Activated CD4-positive, alpha-beta T cell treated with anti-CD3 and anti-CD28 coated beads, Interleukin-2, Interleukin-6, amounts not matched to agents 100 ng/mL and 50 ng/mL, durations not matched to agents 16 hours and 8 hours (primary cell): ENCODE results near the gene TMEM132E.

Experiments
- DNase-seq: peaks from one replicate; pipeline ENCODE4 v3.0.0-alpha.2; 2020

TMEM132E gene

GRCh38 chr17:34606763-34607162 lies 27.4 kb downstream of the TMEM132E start:
- no peak for DNase-seq

GRCh38 chr17:34607917-34608316 lies 28.5 kb downstream of the TMEM132E start:
- DNase-seq = no peak

- DNase-seq = no peak
These were observed 29.8 kb downstream of the TMEM132E start for GRCh38 chr17:34609210-34609609.

- DNase-seq = no peak
These were observed 30.7 kb downstream of the TMEM132E start for GRCh38 chr17:34610039-34610438.

- no peak for DNase-seq
These were observed 31.1 kb downstream of the TMEM132E start for GRCh38 chr17:34610506-34610905.

DNA sequence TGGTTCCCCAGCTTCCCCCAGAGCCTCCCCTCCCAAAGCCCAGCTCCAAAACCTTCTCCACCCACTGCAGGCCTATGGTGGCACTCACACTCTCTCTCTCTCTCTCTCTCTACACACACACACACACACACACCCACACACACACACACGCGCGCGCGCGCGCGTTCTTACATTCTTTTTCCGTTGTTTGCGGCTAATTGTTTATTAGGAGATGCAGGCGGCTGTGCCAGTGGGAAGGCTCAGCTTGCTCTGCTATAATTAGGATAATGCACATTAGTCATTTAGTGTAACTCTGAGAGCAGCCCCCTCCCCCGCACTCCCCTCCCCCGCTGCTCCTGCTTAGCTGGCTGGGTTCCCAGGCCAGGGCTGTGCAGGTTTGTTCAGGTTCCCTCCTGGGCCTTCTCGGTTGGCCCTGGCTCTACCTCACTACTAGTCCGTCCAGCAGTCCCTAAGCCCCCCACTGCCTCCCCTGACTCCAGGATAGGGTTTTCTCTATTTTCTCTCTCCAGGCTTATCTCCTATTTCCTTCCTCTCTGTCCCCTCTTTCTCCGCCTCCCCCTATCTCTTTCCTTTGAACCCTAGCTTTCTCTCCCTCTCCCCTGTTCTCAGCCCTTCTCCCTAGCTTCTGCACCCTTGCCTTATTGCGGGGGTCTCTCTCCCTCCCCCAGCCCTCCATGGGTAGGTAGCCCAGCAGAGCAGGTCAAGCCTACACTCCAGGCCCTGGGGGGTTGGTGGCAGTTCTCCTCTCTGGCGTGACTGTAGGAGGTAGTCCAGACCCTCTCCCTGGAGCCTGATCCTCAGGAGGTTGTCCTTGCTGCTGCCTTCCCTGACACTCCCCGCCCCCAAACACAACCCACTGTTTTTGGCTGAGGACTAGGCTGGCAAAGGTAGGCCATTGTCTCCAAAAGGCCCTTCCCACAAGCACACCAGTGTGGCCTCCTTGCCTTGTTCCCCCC lies 34.0 kb downstream of the TMEM132E start:
- no peak for DNase-seq

DNA sequence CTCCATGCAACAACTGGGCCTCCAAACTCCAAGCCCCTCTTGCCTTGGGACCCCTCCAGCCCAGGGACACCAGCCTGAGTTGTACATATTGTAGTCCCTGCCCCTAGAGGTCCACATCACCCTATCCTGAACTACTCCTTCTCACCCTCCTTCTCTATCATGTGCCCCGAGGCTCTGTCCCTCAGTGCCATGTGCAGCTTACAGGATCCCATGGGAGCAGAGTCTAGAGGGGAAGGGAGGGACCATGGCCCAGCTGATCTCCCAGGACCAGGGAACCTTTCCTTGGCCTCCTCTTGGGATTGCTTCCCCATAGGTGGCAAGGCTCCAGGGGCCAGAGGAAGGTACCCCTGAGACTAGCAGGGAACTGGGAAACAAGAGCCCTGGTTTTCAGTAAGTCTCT lies 35.3 kb downstream of the TMEM132E start:
- DNase-seq = no peak

DNA sequence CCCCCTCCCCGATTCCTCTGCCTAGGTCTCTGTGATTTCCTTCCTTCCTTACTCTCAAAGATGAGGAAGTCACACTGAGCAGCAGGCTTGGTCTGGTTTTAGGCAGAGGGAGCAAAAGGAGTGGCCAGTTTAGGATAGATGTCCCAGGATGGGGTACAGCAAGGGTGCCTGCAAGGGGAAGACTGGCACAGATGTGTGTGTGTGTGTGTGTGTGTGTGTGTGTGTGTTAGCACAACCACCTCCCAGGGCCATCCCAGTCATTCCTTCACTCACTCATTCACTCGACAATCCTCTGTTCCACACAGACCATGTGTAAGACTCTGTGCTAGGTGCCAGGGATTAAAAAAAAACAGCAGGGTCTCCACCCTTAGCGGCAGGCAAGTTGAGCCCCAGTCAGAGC lies 35.9 kb downstream of the TMEM132E start:
- no peak for DNase-seq

DNA sequence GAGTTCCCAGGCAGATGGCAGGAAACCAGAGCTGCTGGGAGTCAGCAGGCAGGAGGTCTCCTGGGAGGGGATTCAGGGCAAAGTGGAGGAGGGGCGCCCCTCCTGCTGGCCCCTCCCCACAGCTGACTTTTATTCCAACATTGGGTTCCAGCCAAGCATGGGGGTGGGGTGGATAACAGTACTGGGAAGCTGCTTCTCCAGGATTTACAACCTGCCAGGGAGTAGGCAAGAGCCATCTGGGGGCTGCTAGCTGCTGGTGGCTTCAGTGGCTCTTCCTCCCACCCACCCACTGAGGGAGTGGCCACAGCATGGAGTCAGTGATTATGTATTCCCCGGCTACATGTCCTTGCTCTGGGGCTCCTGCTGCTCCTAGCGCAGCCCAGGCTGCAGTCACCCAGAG lies 36.8 kb downstream of the TMEM132E start:
- DNase-seq = no peak

GRCh38 chr17:34617398-34617797 lies 38.0 kb downstream of the TMEM132E start:
- no peak for DNase-seq

- no peak for DNase-seq
These were observed 40.4 kb downstream of the TMEM132E start for GRCh38 chr17:34619687-34620217.

GRCh38 chr17:34620458-34620857 lies 41.1 kb downstream of the TMEM132E start:
- no peak for DNase-seq

- no peak for DNase-seq
These were observed 43.7 kb downstream of the TMEM132E start for GRCh38 chr17:34622862-34623623.

DNA sequence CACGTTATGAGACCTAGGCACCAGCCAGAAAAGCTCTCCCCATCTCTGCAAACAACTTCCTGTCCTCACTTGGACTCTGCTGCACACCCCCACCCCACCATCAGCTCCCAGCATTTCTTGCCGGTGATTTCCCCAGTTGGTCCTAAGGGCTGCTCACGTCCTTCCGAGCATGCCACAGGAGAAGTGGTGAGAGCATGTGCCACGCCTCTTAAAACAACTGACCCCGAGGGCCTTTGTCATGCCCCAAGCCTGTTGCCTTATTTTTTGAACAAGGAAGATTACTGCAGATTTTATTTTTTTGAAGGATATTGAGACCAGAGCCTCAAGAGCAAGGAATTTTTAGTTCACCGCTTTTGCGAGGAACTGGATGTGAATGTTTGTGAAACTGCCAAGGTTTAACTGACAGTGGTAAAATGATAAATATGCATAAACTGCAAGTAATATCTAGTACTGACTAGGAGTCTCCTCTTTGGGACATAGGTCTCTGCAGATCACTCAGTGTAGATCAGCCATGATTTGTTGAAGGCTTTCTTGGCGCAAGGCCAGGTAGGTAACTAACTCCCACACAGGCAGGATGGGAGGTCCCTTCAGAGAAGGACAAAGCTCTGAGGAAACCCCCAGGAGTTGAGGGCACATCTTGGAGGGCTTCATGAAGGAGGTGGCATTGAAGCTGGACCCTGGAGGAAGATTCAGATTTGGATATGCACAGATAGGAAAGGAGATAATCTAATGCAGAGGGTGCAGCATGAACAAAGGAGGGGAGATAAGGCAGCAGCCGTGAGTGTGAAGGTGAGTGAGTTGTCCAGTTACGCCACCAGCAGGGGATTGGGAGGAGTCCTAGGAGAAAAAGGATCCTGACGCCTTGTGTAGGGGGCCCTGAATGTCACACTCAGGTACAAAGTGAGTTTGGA lies 44.7 kb downstream of the TMEM132E start:
- no peak for DNase-seq

GRCh38 chr17:34624767-34625383 lies 45.5 kb downstream of the TMEM132E start:
- no peak for DNase-seq

- no peak for DNase-seq
These were observed 46.8 kb downstream of the TMEM132E start for GRCh38 chr17:34626121-34626681.

DNA sequence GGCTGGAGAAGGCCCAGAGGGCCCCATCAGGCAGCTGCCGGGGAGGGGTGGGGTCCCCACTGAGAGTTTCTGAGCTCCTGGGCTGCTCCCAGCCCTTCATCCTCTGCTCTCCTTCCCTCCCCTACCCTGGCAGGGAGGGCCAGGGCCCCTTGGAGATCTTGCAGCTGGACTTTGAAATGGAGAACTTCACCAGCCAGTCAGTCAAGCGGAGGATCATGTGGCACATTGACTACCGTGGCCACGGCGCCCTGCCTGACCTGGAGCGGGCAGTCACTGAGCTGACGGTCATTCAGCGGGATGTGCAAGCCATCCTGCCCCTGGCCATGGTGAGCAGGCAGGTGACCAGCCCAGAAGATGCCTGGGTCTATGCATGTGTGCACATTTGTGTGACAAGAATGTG lies 49.5 kb downstream of the TMEM132E start:
- DNase-seq = no peak

DNA sequence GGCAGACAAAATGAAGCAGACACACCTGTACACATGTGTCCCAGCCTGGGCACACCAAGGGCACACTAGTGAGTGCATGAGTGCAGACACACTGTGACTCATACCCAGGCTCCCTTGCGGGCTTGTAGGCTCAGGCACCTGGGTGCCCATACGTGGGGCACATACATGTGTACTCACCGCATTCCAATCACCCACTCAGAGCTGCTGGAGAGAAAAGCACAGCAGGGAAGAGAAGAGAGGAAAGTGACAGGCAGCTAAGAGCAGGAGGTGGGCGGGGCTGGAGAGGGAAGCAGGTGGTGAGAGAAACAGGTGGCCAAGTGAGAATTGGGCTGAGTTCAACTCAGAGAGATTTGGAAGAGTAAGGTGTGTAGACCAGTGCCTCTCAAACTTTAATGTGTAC lies 54.0 kb downstream of the TMEM132E start:
- DNase-seq = no peak

DNA sequence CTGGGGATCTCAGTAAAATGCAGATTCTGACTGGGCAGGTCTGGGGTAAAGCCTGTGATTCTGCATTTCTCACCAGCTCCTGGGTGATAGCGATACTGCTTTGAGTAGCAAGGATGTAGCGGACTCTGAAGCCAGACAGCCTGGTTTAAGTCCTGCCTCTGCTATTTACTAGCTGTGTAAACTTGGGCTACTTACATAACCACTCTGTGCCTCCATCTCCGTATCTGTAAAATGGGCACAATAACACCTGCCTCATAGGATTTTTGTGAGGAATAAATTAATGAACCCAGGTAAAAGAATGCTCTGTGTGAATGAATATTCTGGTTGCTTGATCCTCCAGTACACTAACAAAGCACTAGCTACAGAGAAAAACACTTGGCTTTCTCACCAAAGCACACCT lies 54.4 kb downstream of the TMEM132E start:
- no peak for DNase-seq

GRCh38 chr17:34634551-34635160 lies 55.3 kb downstream of the TMEM132E start:
- no peak for DNase-seq

DNA sequence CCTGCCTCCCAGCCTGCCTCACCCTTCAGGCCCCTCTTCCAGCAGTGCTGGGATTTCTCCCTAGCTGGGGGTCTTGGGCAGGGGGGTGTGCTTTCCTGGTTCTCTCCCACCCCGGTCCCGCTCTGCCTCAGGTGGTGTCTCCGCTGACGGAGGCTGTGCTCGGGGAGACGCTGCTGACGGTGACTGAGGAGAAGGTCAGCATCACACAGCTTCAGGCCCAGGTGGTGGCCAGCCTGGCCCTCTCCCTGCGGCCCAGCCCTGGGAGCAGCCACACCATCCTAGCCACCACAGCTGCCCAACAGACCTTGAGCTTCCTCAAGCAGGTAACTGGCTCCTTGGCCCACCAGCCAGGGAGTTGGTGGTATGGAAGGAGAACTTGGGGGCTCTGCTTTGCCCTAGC lies 56.5 kb downstream of the TMEM132E start:
- no peak for DNase-seq
